IPS DF 4.7 (cell line): ENCODE data around the gene SRGAP1.
"Not testable (repeated sequence)": the region's sequence is repeated elsewhere in the genome, so short reads cannot be mapped to it uniquely, and the experiment has no call there.

Experiments
- DNase-seq: peaks from one replicate; pipeline ENCODE4 v3.0.0-alpha.2; 2013; ENCODE audit warnings: low spot score; ENCODE audit errors: extremely low read depth

The SRGAP1 gene

GRCh38 chr12:64190140-64190539, 345.6 kb downstream of the SRGAP1 start:
- DNase-seq = no peak

GRCh38 chr12:64192644-64193444, 348.3 kb downstream of the SRGAP1 start:
- no peak for DNase-seq

GRCh38 chr12:64193931-64194330, 349.4 kb downstream of the SRGAP1 start:
- no peak for DNase-seq

GRCh38 chr12:64194333-64195149, 350.0 kb downstream of the SRGAP1 start:
- DNase-seq = no peak

- not testable (repeated sequence) for DNase-seq
Observed at GRCh38 chr12:64195841-64196240, 351.3 kb downstream of the SRGAP1 start.

GRCh38 chr12:64203036-64203435, 358.5 kb downstream of the SRGAP1 start:
- no peak for DNase-seq

GRCh38 chr12:64203775-64204174, 359.3 kb downstream of the SRGAP1 start:
- no peak for DNase-seq

DNA sequence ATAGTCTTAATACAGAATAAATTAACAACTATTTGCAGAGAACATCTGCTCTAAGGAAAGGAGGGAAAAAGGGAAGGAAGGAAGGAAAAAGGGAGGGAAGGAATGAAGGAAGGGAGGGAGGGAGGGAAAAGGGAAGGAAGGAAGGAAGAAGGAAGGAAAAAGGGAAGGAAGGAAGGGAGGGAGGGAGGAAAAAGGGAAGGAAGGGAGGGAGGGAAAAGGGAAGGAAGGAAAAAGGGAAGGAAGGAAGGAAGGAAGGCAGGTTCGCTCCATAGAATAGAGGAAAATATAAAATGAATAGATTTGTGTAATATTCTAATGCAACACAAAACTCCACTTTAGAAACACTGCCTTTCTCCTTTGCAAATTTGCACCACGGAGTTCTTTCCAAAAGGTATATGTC, 361.0 kb downstream of the SRGAP1 start:
- DNase-seq = no peak

GRCh38 chr12:64207453-64207852, 363.0 kb downstream of the SRGAP1 start:
- no peak for DNase-seq
